Fibroblast of skin of abdomen (primary cell): Measurements from ENCODE around the gene CNGA3.
A peak's percentile ranks its signal among the peaks of the same experiment; 100 is the strongest.

Experiments
- DNase-seq: peaks from one replicate; pipeline ENCODE4 v3.0.0-alpha.2; 2013

Gene CNGA3

GRCh38 chr2:98444436-98445176 lies 98.3 kb downstream of the CNGA3 start, which contains the start of gene INPP4A:
Gene INPP4A, plus strand, starts transcription at chr2:98444858. Its CDS starts 75,191 bp downstream, at chr2:98520049.
- peak; percentile 65 for DNase-seq

GRCh38 chr2:98445177-98445682 lies 99.0 kb downstream of the CNGA3 start:
- no peak for DNase-seq

- no peak for DNase-seq
Measured at GRCh38 chr2:98445683-98446581, 99.7 kb downstream of the CNGA3 start.

GRCh38 chr2:98446850-98447249 lies 100.6 kb downstream of the CNGA3 start:
- no peak for DNase-seq
